ENCODE data around the gene TRAPPC12.

Gene TRAPPC12

DNA sequence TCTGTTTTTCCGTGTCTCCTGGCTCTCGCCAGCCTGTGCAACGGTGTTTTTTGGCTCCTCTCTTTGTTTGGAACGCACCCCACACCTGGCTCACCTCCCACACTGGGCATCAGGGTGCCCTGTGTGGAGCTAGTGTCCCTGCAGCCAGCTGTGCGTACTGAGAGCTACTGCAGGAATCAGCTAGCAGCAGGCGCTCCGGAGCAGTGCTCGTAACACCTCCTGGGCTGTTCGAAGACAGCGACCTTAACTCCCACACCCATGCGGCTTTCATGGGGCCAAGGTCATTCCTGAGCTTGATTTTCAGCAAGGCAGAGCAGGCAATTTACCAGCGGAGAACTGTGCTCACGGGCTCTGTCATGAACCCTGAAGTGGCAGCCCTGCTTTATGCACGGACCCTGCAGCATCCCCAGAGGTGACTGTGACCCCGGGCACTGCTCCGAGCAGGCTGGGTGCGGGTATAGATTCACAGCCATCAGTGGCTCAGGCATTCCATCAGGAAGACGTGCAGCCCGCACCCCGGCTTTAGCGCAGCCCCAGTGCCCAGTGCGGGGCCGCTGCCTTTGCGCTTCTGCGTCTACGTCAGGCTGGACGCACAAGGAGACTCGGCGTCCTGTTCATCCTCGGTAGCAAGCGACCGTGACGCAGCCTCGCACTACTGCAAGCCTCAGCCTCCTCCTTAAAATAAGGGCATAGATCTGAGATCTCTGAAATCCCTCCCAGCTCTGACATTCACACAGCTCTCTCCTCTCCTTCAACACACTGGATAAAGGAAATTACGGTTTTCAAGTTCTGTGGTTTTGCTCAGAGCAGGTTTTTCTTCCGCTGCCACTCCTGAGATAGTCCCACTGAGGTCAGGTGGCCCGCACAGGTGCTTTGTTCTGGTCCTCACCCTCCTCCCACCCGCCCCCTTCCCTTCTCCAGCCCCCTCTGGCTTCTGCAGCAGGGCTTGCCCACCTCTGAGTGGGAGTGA lies 81.6 kb downstream of the TRAPPC12 start:
- no peak overlapping the region for H3K4me3 ChIP-seq (ENCODE audit: insufficient read length, low read depth)
- no peak for DNase-seq (ENCODE audit: low read depth, low spot score)
- H3K36me3 ChIP-seq (ENCODE audit: insufficient read depth, insufficient read length, low read length), result peaks cover 62% of the 10 kb centered on the region
- H3K4me1 ChIP-seq (ENCODE audit: insufficient read depth, insufficient read length), result no peaks in the 10 kb centered on the region
- no peaks in the 10 kb centered on the region for H3K27me3 ChIP-seq (ENCODE audit: insufficient read depth, insufficient read length)
- TF ChIP-seq ZNF274 (IDR thresholded peaks at IDR 0.05; ENCODE audit: low read depth, low read length) (no peak), YY1 (IDR thresholded peaks at IDR 0.05; ENCODE audit: insufficient read depth, insufficient read length) (no peak), SUZ12 (IDR thresholded peaks at IDR 0.05; ENCODE audit: extremely low read depth, insufficient read depth, insufficient read length) (no peak)
- H3K9me3 ChIP-seq (ENCODE audit: insufficient read depth, low read length), result no peaks in the 10 kb centered on the region
- no peak overlapping the region for H3K9ac ChIP-seq (ENCODE audit: insufficient read length, low read depth)

- DNase-seq (ENCODE audit: low read depth, low spot score), result no peak
- no peak for TF ChIP-seq ZNF274 (IDR thresholded peaks at IDR 0.05; ENCODE audit: low read depth, low read length)
- Histone ChIP-seq H3K27me3 (ENCODE audit: insufficient read depth, insufficient read length) (no peaks in the 10 kb centered on the region), H3K4me3 (ENCODE audit: insufficient read length, low read depth) (no peak overlapping the region), H3K9ac (ENCODE audit: insufficient read length, low read depth) (no peak overlapping the region), H3K36me3 (ENCODE audit: insufficient read depth, insufficient read length, low read length) (peaks cover 63% of the 10 kb centered on the region), H3K9me3 (ENCODE audit: insufficient read depth, low read length) (no peaks in the 10 kb centered on the region), H3K4me1 (ENCODE audit: insufficient read depth, insufficient read length) (no peaks in the 10 kb centered on the region)
Observed at GRCh38 chr2:3461801-3462492, 82.5 kb downstream of the TRAPPC12 start.

DNA sequence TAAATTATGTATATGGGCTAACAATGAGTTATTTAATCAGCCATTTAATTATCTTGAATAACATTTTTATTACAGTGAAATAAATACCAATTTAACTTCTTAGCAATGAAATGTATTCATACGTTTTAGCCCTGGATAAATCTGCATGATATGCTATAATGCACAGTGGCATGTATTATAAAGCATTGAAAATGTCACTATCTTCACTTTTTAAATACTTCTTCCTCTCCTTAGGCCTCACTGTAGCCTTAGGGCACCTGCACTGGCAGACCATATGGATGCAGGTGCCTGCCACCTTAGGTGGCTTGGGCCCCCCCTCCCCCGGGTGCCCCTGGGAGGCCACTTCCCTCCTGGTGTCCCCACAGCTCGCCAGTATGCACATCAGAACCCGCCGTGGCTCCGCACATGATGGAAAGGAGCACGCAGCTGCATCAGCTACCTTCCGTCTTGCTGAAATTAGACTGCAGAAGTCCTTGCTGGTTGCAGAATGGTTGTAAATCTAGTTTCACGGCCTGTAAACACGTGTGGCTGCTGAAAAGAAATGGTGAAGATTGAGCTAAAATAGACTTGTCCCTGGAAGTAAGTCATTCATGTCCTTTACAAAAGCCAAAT lies 83.1 kb downstream of the TRAPPC12 start:
- Histone ChIP-seq H3K4me3 (ENCODE audit: insufficient read length, low read depth) (no peak overlapping the region), H3K36me3 (ENCODE audit: insufficient read depth, insufficient read length, low read length) (peaks cover 66% of the 10 kb centered on the region), H3K27me3 (ENCODE audit: insufficient read depth, insufficient read length) (no peaks in the 10 kb centered on the region), H3K9ac (ENCODE audit: insufficient read length, low read depth) (no peak overlapping the region), H3K9me3 (ENCODE audit: insufficient read depth, low read length) (no peaks in the 10 kb centered on the region), H3K4me1 (ENCODE audit: insufficient read depth, insufficient read length) (no peaks in the 10 kb centered on the region)
- TF ChIP-seq YY1 (IDR thresholded peaks at IDR 0.05; ENCODE audit: insufficient read depth, insufficient read length), result no peak
- TF ChIP-seq ZNF274 (IDR thresholded peaks at IDR 0.05; ENCODE audit: low read depth, low read length), result no peak
- TF ChIP-seq SUZ12 (IDR thresholded peaks at IDR 0.05; ENCODE audit: extremely low read depth, insufficient read depth, insufficient read length), result no peak
- DNase-seq (ENCODE audit: low read depth, low spot score), result no peak

- Histone ChIP-seq H3K9ac (ENCODE audit: insufficient read length, low read depth) (no peak overlapping the region), H3K4me1 (ENCODE audit: insufficient read depth, insufficient read length) (no peaks in the 10 kb centered on the region)
- DNase-seq (ENCODE audit: low read depth, low spot score), result no peak
Observed at GRCh38 chr2:3463186-3463835, 83.8 kb downstream of the TRAPPC12 start.

DNA sequence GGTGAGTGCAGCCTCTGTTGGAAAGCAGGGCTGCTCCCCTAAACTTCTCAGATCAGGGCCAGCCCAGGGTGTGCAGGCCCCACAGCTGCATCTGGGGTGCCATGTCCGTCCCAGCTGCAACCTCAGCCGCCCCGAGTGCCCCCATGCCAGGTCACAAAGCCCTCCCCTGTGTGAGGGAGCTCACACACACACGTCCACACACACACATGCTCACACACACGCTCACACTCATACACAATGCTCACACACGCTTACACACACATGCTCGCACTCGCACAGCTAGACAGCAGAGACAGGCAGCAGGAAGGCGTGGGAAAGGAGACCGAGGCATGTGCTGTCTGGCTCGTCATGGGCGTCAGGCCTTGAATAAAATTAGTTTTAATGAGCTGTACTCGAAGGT lies 84.5 kb downstream of the TRAPPC12 start:
- Histone ChIP-seq H3K9ac (ENCODE audit: insufficient read length, low read depth) (no peak overlapping the region), H3K36me3 (ENCODE audit: insufficient read depth, insufficient read length, low read length) (peaks cover 65% of the 10 kb centered on the region), H3K4me1 (ENCODE audit: insufficient read depth, insufficient read length) (no peaks in the 10 kb centered on the region), H3K4me3 (ENCODE audit: insufficient read length, low read depth) (no peak overlapping the region), H3K9me3 (ENCODE audit: insufficient read depth, low read length) (no peaks in the 10 kb centered on the region), H3K27me3 (ENCODE audit: insufficient read depth, insufficient read length) (no peaks in the 10 kb centered on the region)
- DNase-seq (ENCODE audit: low read depth, low spot score), result no peak
- TF ChIP-seq SUZ12 (IDR thresholded peaks at IDR 0.05; ENCODE audit: extremely low read depth, insufficient read depth, insufficient read length), result no peak
- TF ChIP-seq ZNF274 (IDR thresholded peaks at IDR 0.05; ENCODE audit: low read depth, low read length), result no peak
- no peak for TF ChIP-seq YY1 (IDR thresholded peaks at IDR 0.05; ENCODE audit: insufficient read depth, insufficient read length)

More at GRCh38 chr2:3463186-3463835, 83.8 kb downstream of the TRAPPC12 start:
- Histone ChIP-seq H3K36me3 (ENCODE audit: insufficient read depth, insufficient read length, low read length) (peaks cover 65% of the 10 kb centered on the region), H3K4me3 (ENCODE audit: insufficient read length, low read depth) (no peak overlapping the region), H3K9me3 (ENCODE audit: insufficient read depth, low read length) (no peaks in the 10 kb centered on the region), H3K27me3 (ENCODE audit: insufficient read depth, insufficient read length) (no peaks in the 10 kb centered on the region)
- no peak for TF ChIP-seq ZNF274 (IDR thresholded peaks at IDR 0.05; ENCODE audit: low read depth, low read length)
- TF ChIP-seq SUZ12 (IDR thresholded peaks at IDR 0.05; ENCODE audit: extremely low read depth, insufficient read depth, insufficient read length), result no peak
- TF ChIP-seq YY1 (IDR thresholded peaks at IDR 0.05; ENCODE audit: insufficient read depth, insufficient read length), result no peak

DNA sequence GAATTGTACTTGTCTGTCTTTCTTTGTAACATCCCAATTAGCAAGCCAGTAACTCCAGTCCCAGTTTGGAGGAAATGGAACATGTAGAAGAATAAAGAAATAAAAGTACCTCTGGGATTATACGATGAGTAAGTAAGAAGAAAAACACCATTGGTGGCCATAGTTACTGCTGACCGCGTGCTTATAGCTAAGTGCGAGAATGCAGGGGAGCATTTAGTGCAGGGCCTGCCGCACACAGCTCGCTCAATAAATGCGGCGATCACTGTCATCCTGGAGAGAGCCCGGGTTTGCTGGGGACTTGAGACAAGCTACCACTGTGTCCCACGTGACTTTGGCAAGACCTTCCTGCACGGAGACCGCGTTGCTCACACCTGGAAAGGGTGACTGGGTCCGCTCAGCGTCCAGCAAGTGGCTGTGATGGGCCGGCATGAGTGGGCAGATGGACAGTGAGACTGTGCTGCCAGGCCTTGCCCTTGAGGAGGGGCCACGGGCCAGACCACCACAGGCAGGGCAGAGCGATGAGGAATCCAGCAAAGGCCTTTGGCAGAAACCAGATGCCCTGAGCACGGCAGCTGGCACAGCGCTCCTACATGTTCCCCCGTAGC lies 85.0 kb downstream of the TRAPPC12 start:
- no peak overlapping the region for H3K4me3 ChIP-seq (ENCODE audit: insufficient read length, low read depth)
- no peak overlapping the region for H3K9ac ChIP-seq (ENCODE audit: insufficient read length, low read depth)
- no peak for TF ChIP-seq SUZ12 (IDR thresholded peaks at IDR 0.05; ENCODE audit: extremely low read depth, insufficient read depth, insufficient read length)
- no peak for TF ChIP-seq YY1 (IDR thresholded peaks at IDR 0.05; ENCODE audit: insufficient read depth, insufficient read length)
- no peak for TF ChIP-seq ZNF274 (IDR thresholded peaks at IDR 0.05; ENCODE audit: low read depth, low read length)
- no peaks in the 10 kb centered on the region for H3K4me1 ChIP-seq (ENCODE audit: insufficient read depth, insufficient read length)
- no peaks in the 10 kb centered on the region for H3K9me3 ChIP-seq (ENCODE audit: insufficient read depth, low read length)
- no peak for DNase-seq (ENCODE audit: low read depth, low spot score)
- H3K36me3 ChIP-seq (ENCODE audit: insufficient read depth, insufficient read length, low read length), result peaks cover 65% of the 10 kb centered on the region
- H3K27me3 ChIP-seq (ENCODE audit: insufficient read depth, insufficient read length), result no peaks in the 10 kb centered on the region
